Measurements from ENCODE around the gene FSHB. TPM values are rescaled to one million over a fixed set of nuclear protein-coding genes. Genes with fewer than 3 reads are reported as not detected.

FSHB gene
- total RNA-seq (not detected), polyA plus RNA-seq (not detected)

- no peaks in the 10 kb centered on the region for H3K4me1 ChIP-seq (ENCODE audit: control insufficient read depth in 4 of 4, insufficient read depth in 4 of 4, low read length in 3 of 4)
- TF ChIP-seq FOXA1 (IDR thresholded peaks at IDR 0.05) (no peak), HNF4A (conservative IDR thresholded peaks at IDR 0.05) (no peak), GABPA (IDR thresholded peaks at IDR 0.05 in 1 of 2, conservative IDR thresholded peaks at IDR 0.05 in 1 of 2) (no peak), MAX (IDR thresholded peaks at IDR 0.05) (no peak), RAD21 (IDR thresholded peaks at IDR 0.05) (no peak), HNF4G (IDR thresholded peaks at IDR 0.05) (no peak), REST (IDR thresholded peaks at IDR 0.05) (no peak), ZBTB33 (IDR thresholded peaks at IDR 0.05) (no peak), YY1 (IDR thresholded peaks at IDR 0.05) (no peak), EGR1 (IDR thresholded peaks at IDR 0.05; ENCODE audit: low read depth in 2 of 2) (no peak), FOXA2 (IDR thresholded peaks at IDR 0.05) (no peak), ATF3 (IDR thresholded peaks at IDR 0.05) (no peak), JUND (IDR thresholded peaks at IDR 0.05) (no peak), RXRA (IDR thresholded peaks at IDR 0.05) (no peak), NR2F2 (IDR thresholded peaks at IDR 0.05) (no peak), SP1 (IDR thresholded peaks at IDR 0.05) (no peak), TAF1 (conservative IDR thresholded peaks at IDR 0.05) (no peak), CTCF (IDR thresholded peaks at IDR 0.05; ENCODE audit: low read depth, low read length, missing input control) (no peak)
- 80% methylated on average over 3 of the region's 3 CpGs for WGBS
- H3K36me3 ChIP-seq (ENCODE audit: control insufficient read depth in 4 of 4, insufficient read depth in 3 of 4, low read depth in 1 of 4, low read length in 3 of 4): no peaks in the 10 kb centered on the region
- H3K27ac ChIP-seq (ENCODE audit: low read depth in 1 of 2, low read length in 2 of 2): no peak within 1 kb of the TSS
- H3K9ac ChIP-seq (ENCODE audit: low read depth in 1 of 2, low read length in 2 of 2): no peak within 1 kb of the TSS
- DNase-seq (ENCODE audit: low spot score): no peak
- H3K27me3 ChIP-seq (ENCODE audit: control insufficient read depth in 4 of 4, insufficient read depth in 4 of 4, low read length in 3 of 4): peaks cover 0 to 2% (median under 1%) of the 10 kb centered on the region in 4 donors
- H3K9me3 ChIP-seq (ENCODE audit: control insufficient read depth in 4 of 4, low read length in 3 of 4): peaks cover 2 to 5% (median 3%) of the 10 kb centered on the region in 4 donors
- no peak within 1 kb of the TSS for H3K4me3 ChIP-seq (ENCODE audit: low read depth in 1 of 3, low read length in 3 of 3)
Observed at GRCh38 chr11:30230714-30231113, at the start of gene FSHB. TSS of gene FSHB (plus strand) at chr11:30231014. CDS start at chr11:30231903, 889 bp downstream.

Measured in liver (tissue), 9 donors.